Effector CD8-positive, alpha-beta T cell (primary cell): ENCODE data around the gene INKA2.

Source experiments
- DNase-seq: peaks from one replicate; lab custom pipeline; 2025; lab: John Stamatoyannopoulos, UW
- total RNA-seq, 4 experiments: gene quantifications; one replicate each; lab custom pipeline; 2026; lab: John Stamatoyannopoulos, UW

INKA2 gene
- 2.0 to 3.8 (median 2.7) reads per million in 4 experiments for total RNA-seq

GRCh38 chr1:111739194-111739924 is at the start of gene INKA2:
Gene INKA2 (minus strand): TSS chr1:111739395. CDS start chr1:111739242, 153 bp downstream.
- peak; percentile 29 for DNase-seq

- no peak for DNase-seq
Measured at GRCh38 chr1:111786669-111787207, 47.5 kb upstream of the INKA2 start.

- no peak for DNase-seq
Measured at GRCh38 chr1:111784273-111784901, 45.2 kb upstream of the INKA2 start.

DNA sequence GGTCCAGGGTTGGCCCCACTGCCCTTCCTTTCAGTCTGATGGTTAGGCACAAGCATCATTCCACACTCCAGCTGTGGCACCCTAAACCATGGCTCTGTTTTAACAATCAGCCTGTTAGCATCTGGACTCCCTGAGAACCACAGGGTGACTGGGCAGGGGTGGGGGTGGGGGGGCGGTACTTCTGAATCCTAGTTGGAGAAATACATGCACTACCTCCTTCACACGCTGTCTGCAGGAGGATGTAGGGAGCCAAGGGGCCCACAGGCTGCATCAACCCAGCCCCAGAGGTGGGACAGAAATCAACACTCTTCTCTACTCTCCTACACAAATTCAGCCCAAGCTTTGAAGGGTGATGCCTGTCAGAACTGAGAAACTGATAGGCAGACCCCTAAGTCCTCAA is 40.4 kb upstream of the INKA2 start:
- DNase-seq = no peak

DNA sequence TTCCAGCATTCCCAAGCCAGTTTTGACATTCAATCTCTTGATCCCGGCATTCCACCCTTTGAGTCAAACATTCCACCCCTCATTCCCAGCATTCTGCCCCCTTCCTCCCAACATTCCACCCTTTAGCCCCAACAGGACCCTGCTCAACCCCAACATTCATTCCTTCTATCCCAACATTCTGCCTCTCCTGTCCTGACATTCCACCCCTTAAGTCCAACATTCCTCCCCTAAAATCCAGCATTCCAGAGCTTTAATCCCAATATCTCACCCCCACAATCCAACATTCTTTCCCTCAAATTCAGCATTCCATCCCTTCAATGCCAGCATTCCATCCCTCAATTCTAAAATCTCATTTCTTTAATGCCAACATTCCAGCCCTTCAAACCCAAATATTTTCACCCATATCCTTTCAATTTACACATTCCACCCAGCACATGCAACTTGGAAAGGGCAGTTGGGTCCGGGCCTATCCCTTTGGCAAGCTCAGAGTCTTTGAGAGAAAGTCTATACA is 39.4 kb upstream of the INKA2 start:
- no peak for DNase-seq

DNA sequence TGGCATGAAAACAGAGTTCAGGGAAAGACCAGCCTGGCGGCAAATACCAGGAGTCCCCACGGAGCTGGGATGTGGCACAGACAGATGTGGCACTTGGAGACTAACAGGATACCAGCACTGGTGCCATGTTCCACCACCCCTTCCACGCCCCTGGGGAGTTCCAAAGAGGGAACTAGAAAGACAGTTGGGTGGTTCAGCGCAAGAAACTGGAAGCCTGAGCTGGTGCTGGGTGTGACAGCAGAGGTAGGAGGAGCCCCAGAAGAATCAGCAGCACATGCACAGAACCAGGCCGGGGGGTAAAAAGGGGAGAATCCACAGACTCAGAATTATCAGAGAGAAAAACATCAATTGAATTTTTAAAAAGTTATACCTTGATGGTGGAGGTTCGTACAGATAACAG is 38.9 kb upstream of the INKA2 start:
- DNase-seq = no peak

- DNase-seq = no peak
Measured at GRCh38 chr1:111777301-111777700, 38.1 kb upstream of the INKA2 start.

DNA sequence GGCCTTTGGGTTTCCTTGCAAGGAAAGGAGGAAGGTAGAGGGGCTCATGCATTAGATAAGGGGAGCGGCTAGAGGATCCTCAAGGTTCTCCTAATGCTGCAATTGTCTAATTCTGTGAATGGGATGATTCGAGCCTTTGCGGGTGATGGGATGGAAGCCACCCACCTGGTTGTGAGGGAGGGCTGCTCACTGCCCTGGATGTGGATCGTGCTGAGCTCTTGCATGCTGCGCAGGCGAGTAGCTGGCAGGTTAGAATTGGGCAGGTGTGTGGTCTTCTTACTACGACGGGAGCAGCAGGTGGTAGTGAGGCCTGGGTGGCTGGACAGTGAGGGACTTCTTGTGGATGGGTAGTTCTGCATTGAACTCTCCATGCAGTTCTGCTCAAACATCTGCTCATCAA is 37.7 kb upstream of the INKA2 start:
- DNase-seq = no peak

DNA sequence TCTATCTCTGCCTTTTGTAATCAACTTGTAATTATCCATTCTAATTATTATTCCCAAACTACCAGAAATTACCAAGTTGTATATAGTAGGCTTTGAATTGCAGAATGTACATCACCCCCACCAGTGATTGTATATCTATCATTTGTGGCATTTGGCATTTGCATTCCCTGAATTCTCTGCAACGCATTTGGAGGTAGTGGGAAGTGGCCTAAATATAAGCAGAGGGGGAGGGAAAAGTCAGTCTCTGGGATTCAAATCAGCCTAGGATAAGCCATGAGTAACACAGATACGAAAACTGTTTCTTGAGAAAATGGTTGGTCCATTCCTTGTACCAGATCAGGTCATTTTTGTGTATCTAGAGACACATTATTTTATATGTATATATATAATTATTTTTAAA is 37.2 kb upstream of the INKA2 start:
- no peak for DNase-seq

DNA sequence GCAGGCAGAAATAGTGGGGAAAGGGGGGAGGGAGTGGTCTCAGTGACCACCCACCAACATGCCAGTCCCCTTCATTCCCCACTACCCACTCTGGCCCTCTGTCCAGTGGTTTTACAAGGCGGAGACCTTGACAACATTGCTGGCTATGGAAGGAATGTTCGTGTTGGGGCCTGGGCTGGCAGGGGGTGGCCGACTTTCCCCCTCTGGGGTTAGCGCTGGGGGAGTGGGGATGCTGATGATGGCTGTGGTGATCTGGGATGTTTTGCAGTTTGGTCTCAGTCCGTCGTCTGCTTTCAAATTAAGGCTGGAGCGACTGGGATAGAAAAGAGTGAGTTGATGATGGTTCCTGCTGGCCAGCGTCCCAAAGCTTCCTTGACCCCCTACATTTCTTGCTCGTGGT is 36.8 kb upstream of the INKA2 start:
- no peak for DNase-seq

GRCh38 chr1:111770916-111771315 is 31.7 kb upstream of the INKA2 start:
- no peak for DNase-seq

GRCh38 chr1:111769517-111770146 is 30.4 kb upstream of the INKA2 start:
- DNase-seq = peak; percentile 15

GRCh38 chr1:111768625-111769024 is 29.4 kb upstream of the INKA2 start:
- no peak for DNase-seq

DNA sequence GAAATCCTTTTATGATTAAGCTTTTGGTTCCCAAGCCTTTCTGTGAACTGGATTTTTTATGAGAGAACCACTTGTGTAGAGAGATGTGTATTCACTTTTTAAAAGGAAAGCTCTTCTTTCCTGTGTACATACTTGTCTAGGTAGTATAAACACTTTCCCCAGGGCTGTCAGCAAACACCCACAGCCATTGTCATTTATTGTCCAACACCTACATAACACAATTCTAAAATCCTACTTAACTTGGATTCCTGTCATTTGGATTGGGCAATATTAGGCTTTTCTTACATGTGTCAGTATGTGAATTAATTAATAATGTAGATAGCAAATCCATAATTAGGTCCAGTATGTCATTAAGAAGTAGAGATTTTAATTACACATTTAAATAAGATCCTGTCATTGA is 28.8 kb upstream of the INKA2 start:
- no peak for DNase-seq

GRCh38 chr1:111762332-111762731 is 23.1 kb upstream of the INKA2 start:
- DNase-seq = no peak

- DNase-seq = no peak
Measured at GRCh38 chr1:111761717-111762116, 22.5 kb upstream of the INKA2 start.

DNA sequence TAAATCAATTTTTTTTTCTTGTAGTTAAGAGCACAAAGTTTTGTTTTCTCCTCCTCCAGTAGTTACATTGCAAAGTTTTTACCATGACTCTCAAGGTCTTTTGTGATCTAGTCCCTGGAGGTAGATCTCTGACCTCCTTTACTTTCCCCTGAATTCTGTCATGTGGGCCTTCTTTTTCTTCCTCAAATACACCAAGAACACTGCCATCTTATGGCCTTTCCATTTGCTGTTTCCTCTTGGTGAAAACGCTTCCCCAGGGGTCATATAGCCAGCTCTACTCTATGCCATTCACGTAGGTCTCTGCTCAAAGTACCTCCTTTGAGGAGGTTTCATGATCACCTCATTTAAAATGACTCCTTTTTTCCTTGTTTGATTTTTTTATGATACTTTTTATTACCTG is 19.2 kb upstream of the INKA2 start:
- no peak for DNase-seq

DNA sequence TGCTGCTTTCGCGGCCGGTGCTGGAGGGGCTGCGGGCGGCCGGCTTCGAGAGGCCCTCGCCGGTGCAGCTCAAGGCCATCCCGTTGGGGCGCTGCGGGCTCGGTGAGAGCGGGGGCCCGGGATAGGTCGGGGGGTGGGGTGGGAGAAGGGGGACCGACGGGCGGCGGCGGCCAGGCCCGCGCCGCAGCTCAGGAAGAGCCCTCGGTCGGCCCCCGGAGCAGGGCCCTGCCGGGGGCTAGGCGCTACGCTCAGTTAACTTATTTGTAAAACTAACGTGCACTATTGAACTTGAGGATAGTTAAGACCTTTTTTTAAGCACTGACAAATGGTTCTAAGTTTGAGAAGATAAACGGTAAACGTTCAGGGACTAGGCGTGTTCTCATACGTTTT is 16.9 kb upstream of the INKA2 start:
- no peak for DNase-seq

DNA sequence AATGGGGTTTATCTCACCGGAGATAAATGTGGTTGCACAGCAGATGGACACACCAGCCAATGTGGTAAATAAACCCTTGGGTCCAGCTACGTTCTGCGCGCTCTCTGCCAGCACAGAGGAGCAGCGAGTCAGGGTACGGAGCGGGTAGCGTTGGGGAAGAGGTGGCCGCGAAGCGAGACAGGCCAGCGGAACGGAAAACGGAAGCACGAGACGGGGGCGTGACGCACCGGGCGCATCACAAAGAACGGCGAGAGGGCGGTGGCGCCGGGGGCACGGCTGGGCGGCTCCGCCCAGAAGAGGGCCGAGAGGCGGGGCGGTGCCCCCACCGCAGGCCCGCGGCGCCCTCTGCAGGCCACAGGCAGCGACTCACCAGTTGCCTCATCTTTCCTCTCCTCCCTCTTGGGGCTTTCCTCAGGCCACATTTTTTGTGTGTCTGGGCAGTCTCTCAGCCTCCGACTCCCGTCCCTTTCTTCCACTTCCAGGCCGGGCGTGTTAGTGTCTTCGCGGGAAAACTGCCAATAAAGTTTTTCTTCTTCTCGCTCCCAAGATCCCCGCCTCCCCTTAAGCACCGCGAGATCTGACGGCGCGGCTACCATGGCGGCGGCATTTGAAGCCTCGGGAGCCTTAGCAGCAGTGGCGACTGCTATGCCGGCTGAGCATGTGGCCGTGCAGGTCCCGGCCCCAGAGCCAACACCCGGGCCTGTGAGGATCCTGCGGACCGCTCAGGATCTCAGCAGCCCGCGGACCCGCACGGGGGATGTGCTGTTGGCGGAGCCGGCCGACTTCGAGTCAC is 16.3 kb upstream of the INKA2 start, which contains the start of gene DDX20:
Gene DDX20, plus strand, starts transcription at position 571 of the 793 bp plus-strand sequence. Its CDS starts 24 bp downstream, at position 595.
- peak; percentile 88 for DNase-seq

GRCh38 chr1:111754984-111755330 is 15.8 kb upstream of the INKA2 start:
- DNase-seq = no peak

DNA sequence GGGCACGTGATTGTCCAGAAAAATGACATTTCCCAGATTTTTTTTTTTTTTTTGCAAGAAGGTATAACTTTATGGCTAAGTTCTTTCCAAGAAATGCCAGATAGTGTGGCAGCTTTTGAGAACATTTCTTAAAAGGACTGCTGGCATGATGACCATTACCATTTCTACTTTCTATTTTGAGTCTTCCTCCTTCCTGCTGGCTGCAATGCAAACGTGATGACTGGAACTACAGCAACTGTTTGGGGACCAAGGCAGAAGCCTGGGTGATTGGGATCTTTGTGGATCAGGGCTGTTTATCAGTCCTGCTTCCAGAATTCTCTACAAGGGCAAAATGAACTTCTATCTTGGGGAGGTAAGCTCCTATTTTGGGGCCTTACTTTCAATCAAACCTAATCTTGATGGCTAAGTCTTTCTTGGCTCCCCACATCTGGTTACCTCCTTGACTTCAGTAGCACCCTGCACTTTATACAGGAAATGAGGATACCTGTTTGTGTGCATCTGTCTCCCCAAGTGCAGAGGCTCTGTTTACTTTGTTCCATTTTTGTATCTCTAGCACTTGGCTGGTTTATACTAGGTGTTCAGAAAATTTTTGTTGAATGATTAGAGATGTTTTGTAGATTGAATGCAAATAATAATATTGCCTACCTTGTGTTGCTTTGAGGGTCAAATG is 12.8 kb upstream of the INKA2 start:
- no peak for DNase-seq
